NCI-H526 treated with DMSO at 0.1 percent for 48 hours (cell line): Measurements from ENCODE around the gene ADNP2.

Source experiments
- DNase-seq: peaks from one replicate; lab custom pipeline; 2025; lab: John Stamatoyannopoulos, UW

The ADNP2 gene

DNA sequence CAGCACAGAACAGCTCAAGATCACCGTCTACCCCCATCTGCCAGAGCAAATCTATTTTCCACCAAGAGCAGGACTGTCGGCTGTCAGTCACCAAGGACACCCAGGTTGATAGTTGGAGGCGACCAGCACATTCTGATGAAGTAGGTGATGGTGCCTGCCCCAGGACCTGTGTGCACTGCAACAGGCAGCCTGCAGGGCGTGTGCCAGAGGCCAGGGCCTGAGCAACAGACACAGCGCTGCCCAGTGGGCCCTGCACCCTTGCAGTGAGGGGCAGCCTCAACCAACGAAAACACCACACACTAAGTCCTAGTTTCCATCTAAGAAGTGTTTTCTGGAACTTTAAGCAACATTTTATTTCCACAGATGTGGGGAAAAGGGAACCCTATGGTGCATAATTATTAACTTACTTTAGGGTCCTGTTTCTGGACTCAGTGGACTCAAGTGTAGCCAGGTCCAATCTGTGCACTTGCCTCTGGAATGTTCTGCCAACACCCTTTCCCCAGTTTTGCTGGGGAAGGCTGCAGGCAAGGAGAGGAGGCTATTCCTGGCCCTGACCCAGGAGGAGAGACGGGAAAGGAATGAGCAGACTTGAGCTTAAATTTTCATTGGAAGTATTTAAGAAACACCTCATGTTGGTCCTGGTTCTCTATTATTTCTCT, 61.5 kb downstream of the ADNP2 start:
- no peak for DNase-seq

DNA sequence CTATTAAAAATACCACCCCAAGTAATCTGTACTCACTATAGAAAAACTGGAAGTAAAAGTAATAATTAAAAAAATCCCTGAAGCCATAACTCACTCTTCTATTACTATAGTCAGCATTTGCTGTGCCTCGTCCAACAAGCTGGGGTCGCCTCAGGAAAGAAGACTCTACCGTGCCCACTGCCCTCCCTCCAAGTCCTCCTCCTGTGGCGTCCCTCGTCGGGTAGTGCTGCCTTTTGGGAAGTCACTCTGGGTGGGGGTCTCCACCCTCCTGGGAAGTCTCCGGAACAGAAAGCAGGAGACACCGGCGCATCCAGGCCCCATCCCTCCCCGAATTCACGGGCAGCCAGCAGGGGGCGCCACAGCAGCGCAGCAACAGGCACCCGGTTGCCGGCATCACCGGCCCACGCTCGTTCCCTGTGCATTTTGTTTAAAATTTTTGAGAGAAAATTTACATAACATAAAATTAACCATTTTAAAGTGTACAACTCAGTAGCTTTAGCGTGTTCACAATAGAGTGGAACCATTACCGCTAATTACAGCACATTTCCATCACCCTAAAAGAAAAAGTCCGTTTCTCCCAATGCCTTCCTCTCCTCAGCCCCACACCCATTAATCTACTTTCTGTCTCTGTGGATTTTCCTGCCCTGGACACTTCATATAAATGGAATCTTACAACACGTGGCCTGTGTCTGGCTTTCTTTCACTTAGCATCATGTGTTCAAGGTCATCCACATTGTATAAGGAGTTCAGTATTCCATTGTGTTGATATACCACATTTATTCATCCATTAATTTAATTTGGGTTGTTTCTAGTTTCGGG, 62.2 kb downstream of the ADNP2 start:
- DNase-seq = no peak

DNA sequence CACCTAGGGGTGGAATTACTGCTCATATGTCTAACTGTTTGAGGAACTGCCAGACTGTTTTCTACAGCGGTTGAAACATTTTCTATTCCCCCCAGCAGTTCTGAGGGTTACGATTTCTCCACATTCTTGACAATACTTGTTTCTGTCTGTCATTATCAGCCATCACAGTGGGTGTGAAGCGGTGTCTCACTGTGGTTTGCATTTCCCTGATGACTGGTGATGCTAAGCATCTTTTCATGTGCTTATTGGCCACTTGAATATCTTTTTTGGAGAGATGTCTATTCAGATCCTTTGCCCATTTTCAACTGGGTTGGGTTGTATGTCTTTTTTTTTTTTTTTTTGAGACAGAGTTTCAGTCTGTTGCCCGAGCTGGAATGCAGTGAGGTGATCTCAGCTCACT, 63.0 kb downstream of the ADNP2 start:
- no peak for DNase-seq

DNA sequence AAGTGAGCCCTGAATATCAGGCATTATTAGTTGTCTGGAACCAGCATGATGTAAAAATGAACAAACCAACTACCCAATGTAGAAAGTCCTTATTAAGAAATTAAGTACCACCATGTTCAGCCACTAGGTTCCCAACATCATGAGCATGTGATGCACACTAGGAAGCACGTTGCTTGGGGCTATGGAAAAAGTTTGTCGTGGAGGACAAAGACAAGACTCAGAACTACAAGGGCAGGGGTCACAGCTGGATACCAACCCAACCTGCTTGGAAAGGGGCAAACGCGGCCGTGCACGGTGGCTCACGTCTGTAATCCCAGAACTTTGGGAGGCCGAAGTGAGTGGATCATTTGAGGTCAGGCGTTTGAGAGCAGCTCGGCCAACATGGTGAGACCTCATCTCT, 64.0 kb downstream of the ADNP2 start:
- no peak for DNase-seq

- DNase-seq = no peak
Measured at GRCh38 chr18:80175451-80176204, 66.6 kb downstream of the ADNP2 start.

DNA sequence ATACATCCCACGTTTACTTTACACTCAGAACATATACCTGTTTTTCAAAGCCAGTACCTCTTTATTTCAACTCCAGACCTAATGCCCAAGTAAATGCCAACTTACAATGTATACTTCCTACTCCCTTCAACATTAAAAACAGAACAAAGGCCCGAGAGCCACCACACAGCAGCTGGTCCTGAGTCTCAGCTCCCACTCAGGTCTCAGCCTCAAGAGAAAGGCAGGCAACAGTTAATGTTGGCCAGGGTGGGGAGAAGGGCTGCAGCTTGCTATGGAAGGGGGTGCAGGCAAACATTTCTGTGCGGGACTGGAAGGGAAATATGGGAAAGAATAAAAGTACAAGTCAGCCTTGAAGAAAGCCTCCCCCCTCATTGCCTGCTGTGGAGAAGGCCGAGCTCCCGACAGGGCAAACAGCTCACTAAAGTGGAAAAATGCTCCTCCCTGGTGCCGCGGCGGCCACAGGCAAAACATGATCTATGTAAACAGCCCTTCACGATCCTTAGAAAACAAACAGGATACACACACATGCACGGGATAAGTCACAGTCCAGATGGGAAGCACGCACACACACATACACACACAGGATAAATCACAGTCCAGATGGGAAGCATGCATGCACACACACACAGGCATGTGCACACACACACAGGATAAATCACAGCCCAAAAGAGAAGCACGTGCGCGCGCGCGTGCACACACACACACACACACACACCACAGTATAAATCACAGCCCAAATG, 67.4 kb downstream of the ADNP2 start:
- no peak for DNase-seq

DNA sequence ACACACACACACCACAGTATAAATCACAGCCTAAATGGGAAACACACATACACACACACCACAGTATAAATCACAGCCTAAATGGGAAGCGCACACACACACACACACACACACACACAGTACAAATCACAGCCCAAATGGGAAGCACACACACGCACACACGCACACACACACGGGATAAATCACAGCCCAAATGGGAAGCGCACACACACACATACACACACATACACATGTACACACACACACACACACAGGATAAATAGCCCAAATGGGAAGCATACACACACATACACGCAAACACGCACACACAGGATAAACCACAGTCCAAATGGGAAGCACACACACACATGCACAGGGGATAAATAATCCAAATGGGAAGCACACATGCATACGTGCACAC, 68.1 kb downstream of the ADNP2 start:
- no peak for DNase-seq

GRCh38 chr18:80178935-80179818, 70.1 kb downstream of the ADNP2 start:
- no peak for DNase-seq

DNA sequence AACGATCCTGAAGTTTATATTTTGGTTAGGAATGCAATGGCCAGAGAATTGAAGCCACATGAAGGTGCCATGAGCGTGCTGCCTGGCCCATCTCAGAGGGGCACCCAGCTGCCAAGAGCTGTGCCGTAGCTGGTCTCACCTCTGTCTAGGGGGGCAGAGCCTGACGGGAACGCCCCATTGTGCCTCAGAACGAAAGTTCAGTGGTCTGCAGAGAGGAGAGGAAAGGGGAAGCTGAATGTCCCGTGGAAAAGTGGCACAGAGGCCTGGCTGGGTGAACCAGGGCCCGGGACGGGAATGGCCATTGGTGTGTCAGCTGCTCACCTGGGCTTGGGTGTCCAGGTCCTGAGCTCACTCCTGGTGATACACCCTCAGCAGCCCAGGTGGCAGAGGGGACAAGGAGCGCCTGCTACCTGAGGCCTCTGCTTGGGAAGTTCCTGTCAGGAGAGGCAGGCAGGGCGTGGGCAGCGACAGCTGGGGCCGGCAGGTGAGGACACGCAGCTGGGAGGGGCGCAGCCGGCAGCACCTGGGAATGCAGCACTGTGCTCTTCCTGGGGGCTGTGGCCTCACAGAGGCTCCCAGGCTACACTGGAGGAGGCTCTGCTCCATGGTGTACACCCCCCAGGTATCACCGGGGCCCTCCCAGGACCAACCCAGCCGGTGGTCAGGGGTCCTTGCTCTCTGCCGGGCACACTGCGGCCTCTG, 70.9 kb downstream of the ADNP2 start:
- DNase-seq = no peak

DNA sequence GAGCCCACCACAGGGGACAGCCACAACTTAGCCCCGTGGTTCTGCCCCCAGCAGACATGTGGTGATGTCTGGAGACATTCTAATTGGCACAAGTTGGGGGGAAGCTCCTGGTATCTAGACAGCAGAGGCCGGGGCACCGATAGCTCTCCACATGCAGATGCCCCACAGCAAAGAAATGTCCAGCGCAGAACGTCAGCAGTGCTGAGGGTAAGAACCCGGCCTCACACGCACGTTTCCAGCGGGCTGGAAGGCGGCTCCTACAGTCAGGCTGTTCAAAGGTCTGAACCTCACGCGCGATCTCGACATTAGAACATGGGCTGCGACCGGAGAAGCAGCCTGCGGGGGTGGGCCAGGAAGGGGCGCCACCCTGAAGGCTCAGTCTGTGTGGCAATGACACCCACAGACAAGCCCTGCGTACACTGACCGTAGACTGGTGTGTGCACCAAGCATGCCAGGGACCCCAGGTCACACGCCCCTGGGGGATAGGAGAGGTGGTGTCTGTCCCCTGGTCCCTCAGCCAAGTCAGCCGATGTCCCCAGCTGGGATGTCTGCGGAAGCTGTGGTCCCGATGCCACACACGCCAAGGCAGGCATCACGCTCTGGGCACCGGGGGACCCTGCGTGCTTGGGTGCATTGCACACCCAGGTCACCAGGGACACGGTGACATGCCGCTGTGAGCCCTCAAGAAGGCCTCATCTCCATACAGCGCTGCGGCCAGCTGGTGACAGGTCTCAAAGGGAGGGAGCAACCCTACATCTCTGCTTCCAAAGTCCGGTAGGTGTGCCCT, 71.9 kb downstream of the ADNP2 start:
- no peak for DNase-seq

- DNase-seq = no peak
Measured at GRCh38 chr18:80181642-80182461, 72.8 kb downstream of the ADNP2 start.

GRCh38 chr18:80182855-80183254, 73.8 kb downstream of the ADNP2 start:
- no peak for DNase-seq

- no peak for DNase-seq
Measured at GRCh38 chr18:80183273-80184050, 74.4 kb downstream of the ADNP2 start.

GRCh38 chr18:80184243-80184772, 75.2 kb downstream of the ADNP2 start:
- DNase-seq = no peak

DNA sequence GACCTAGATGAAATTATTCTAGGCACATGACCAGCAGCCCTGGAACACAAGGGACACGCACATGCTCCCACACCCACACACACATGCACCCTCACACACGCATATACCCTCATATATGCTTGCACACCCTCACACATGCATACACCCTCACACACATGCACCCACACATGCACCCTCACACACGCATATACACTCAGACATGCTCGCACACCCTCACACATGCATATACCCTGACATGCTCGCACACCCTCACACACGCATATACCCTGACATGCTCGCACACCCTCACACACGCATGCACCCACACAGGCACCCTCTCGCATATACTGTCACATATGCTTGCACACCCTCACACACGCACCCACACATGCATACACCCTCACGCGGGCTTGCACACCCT, 76.5 kb downstream of the ADNP2 start:
- no peak for DNase-seq

- no peak for DNase-seq
Measured at GRCh38 chr18:80187956-80188642, 79.0 kb downstream of the ADNP2 start.
